ENCODE measurements around the gene ARRB1.
A peak's percentile ranks its signal among the peaks of the same experiment; 100 is the strongest.
"Not testable (repeated sequence)": the region's sequence is repeated elsewhere in the genome, so short reads cannot be mapped to it uniquely, and the experiment has no call there.

The ARRB1 gene

GRCh38 chr11:75324189-75324588, 27.3 kb downstream of the ARRB1 start:
- no peak for DNase-seq (ENCODE audit: low spot score)

- DNase-seq (ENCODE audit: low spot score): no peak
Measured at GRCh38 chr11:75323609-75324008, 27.9 kb downstream of the ARRB1 start.

DNA sequence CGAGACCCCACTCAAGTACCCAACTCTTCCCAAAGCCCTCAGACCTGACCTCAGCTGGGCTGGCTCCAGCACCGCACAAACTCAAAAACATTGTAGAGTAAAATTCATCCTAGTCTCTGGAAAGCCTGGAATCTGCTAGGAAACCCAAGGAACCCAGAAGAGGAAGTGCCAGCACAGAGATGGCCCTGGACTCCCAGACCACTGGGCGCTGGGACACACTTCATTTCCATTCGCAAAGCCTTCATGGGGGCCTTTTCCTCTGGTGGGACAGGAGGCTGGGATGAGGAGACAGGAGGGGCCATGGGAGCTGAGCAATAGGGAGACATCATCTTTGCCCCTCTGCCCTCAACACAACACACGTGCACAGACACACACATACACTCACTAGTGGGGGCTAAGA, 30.8 kb downstream of the ARRB1 start:
- DNase-seq (ENCODE audit: low spot score): no peak

DNA sequence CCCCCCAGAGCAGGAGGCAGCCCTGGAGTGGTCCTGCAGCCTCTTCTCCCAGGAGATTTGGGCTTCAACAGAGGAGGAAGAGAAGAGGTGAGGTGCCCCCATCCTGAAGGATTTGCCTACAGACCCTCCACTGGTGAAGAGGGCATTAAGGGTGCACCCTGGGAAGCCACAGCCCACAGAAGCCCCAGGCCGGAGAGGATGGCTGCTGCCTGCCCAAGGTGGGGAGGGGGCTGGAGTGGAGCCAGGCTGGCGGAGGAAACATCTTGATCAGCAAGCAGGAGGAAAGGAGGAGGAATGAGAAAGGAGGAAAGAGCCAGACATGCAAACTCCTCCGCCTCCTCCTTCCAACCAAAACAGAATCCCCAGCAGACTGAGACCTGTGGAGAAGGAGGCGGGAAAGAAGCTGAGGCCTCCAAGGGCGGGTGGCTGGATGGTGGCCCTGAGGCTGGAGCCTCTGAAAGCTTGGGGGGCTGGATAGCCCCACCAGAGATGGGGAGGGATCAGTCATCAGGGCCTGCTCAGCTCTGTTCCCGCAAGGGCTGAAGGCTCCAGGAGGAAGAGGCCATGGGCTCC, 31.3 kb downstream of the ARRB1 start:
- no peak for DNase-seq (ENCODE audit: low spot score)

DNA sequence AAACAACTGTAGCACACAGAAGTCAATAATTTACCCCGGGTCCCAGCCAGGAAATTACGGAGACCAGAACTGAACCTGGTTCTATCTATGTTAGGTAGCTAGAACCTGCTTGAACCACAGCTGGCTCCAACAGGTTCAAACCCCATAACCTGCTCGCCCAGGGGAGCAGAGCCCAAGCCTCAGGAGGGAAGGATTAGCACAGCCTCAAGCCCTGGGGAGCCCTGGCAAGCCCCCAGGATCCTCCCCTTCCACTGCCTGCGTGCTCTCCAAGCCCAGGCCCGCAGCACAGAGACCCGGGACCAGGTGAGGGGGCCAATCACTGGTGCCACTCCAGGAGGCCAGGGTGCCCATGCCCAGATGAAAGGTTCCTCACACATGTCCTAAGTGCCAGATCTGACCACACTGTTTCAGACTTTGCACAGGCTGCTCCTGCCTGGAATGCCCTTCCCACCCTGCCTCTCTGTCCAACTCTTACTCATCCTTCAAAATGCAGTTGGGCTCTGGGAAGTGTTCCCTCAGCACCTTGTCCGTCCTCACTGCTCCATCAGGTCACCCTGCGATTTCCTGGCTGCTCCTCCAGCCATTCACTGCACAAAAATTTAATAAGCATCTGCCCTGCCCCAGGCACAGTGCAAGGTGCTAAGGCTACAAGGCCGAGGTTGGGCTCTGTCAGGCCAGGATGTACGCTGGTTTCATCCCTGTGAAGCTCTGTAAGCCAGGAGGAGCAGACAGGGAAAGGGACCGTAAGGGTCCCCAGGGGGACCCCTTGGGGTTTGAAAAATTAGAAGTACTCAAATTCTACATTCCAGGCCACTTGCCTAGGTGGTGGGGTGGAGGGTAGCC, 32.2 kb downstream of the ARRB1 start:
- no peak for DNase-seq (ENCODE audit: low spot score)

- DNase-seq (ENCODE audit: low spot score): no peak
Measured at GRCh38 chr11:75317446-75318122, 33.9 kb downstream of the ARRB1 start.

DNA sequence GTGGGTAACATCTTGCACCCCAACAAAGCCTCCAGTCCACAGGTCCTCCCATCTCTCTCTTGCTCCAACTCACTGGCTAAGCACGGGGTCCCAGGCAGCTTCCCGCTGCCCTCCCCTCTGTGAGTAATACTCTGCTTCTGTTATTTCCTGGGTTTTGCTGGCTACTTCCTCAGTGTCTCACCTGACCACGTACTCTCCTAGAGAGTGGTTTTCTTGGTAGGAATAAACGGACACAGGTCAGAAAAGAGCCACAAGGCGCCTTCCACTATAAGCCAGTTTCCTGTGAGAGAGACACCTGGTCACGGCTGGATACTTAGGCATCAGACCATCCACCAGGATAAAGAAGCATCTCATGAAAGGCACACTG, 36.0 kb downstream of the ARRB1 start:
- no peak for DNase-seq (ENCODE audit: low spot score)

DNA sequence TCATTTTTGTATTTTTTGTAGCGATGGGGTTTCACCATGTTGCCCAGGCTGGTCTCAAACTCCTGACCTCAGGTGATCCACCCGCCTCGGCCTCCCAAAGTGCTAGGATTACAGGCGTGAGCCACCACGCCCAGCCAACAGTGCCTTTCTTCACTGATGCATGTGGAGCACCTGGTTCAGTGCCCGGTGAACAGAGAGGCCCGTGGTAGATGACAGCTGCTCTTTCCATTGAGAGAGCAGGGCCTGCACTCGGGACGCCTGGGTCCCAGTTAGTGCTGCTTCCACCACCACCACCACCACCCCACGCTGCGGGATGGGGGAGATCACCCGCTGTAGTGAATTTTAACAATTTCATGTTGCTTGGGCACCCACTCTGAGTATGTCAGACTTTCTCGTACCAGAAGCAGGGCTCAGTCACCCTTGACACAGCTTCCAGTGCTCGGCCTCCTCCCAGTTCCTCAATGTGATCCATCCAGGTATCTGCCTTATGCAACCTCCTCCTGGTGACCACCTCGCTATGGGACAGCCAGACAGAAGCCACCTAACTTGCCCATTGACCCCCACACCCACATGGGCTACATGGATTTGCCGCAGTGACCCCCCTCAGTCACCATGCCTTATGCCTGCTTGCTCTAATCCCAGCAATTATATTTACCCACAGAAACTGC, 36.6 kb downstream of the ARRB1 start:
- DNase-seq (ENCODE audit: low spot score): no peak

GRCh38 chr11:75313513-75314272, 37.8 kb downstream of the ARRB1 start:
- DNase-seq (ENCODE audit: low spot score): peak; percentile 82

GRCh38 chr11:75312346-75312745, 39.1 kb downstream of the ARRB1 start:
- no peak for DNase-seq (ENCODE audit: low spot score)

- DNase-seq (ENCODE audit: low spot score): no peak
Measured at GRCh38 chr11:75311858-75312288, 39.6 kb downstream of the ARRB1 start.

- DNase-seq (ENCODE audit: low spot score): no peak
Measured at GRCh38 chr11:75308986-75309385, 42.5 kb downstream of the ARRB1 start.

GRCh38 chr11:75308116-75308515, 43.3 kb downstream of the ARRB1 start:
- DNase-seq (ENCODE audit: low spot score): no peak

GRCh38 chr11:75307058-75307457, 44.4 kb downstream of the ARRB1 start:
- no peak for DNase-seq (ENCODE audit: low spot score)

DNA sequence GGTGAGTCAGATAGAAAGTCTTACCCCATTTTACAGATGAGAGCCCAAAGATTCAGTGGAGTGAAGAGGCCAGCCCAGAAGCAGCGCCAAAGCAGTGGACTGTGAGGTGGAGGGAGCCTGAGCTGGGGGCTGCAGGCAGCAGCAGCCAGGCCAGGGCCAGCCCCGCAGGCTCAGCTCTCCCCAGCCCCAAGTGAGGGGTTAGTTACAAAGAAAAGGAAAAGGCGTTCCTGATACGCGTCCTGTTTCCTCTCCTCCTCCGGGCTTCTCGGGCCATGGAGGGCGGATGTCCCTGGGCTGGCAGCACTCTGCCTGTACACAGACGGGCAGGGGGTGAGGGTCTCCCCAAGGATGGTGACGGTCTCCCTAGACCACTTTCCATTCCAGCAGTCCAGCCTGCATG, 44.9 kb downstream of the ARRB1 start:
- peak; percentile 33 for DNase-seq (ENCODE audit: low spot score)

GRCh38 chr11:75305993-75306392, 45.5 kb downstream of the ARRB1 start:
- DNase-seq (ENCODE audit: low spot score): no peak

GRCh38 chr11:75305452-75305851, 46.0 kb downstream of the ARRB1 start:
- DNase-seq (ENCODE audit: low spot score): no peak

DNA sequence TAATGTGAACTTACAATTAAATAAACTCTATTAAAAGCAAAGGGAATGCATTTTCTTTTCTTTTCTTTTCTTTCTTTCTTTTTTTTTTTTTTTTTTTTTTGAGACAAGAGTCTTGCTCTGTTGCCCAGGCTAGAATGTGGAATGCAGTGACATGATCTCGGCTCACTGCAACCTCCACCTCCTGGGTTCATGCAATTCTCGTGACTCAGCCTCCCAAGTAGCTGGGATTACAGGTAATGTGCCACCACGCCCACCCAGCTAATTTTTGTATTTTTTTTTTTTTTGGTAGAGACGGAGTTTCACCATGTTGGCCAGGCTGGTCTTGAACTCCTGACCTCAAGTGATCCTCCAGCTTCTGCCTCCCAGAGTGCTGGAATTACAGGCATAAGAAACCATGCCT, 46.5 kb downstream of the ARRB1 start:
- not testable (repeated sequence) for DNase-seq (ENCODE audit: low spot score)

DNA sequence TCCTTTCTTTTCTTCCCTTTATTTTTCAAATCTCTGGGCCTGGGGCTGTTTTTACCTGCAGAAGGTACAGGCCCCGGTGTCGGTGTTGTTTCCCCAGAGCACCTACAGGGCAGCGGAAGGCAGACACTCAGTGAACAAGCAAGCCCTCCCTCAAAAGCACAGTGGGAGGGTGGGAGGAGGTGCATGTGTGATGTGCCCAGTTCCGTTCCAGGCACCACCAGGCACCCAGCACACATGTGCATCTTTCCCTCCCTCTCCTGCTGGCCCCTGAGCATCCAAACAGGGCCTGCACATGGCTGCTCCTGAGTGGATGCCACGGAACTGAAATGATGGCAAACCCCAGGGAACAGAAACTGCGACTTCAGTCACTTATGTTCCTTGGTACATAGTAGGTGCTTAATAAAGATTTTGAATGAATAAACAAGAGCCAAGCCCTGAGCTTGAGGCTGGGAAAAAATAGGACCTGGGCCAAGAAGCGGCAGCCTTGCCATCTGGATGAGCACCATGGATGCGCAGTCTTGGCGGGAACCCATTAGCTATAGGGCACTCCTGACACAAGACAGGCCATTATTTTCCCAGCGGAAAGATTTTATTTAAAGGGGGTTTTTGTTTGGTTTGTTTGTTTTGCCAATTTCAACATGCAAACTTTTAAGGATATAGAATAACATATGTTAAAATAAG, 47.8 kb downstream of the ARRB1 start:
- no peak for DNase-seq (ENCODE audit: low spot score)

DNA sequence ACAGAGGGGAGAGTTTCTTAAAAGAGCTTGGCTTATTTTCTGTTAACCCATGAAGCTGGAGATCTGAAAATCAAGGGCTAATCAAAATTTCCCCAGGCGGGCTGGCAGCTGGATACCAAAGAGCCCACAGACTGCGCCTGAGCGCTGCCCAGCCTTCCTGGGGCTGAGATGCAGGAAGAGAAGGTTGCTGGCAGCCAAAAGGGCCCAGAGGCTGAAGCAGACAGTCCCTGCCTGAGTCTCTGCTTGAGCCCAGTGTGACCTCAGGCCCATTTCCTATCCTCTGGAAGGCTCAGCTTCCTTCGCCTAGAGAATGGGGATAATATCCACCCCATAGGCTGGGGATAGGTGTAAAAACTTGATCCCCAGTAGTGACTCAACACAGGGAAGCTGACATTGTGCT, 49.1 kb downstream of the ARRB1 start:
- peak; percentile 71 for DNase-seq (ENCODE audit: low spot score)

DNA sequence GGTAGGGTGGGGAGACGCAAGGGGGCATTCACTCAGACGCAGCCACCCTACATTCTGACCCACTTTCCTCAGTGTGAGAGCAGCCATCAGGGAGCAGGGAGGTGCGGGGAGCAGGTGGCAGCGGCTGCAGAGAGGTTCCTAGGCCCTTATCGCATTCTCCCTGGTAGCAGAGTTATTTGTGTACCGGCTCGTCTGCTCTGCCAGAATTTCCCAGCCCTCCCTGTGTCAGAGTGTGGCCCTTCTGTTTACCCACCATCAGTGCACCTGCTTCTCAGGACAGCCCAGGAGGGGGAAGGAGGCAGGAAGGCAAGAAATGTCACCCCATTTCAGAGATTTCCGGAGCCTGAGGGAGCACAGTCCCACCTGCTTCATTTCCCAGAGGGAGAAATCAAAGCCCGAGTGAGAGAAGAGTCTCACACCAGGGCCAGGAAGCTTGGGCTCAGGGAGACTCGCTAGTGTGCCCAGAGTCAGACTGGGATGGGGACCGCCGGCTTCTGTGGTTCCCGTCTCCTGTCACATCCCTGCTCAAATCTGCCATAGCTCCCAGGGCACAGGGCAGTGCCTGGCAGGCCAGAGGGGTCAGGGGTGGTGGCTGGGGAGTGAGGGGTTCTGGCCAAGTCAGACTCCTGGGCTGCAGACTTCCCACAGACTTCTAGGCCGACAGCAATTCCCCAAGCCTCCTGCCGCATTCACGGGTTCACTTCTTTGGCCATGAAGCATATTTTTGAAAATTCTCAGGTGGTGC, 49.7 kb downstream of the ARRB1 start:
- no peak for DNase-seq (ENCODE audit: low spot score)
